NCI-H2196 treated with DMSO at 0.1 percent for 48 hours (cell line): Measurements from ENCODE around the gene PLAC1.

ENCODE experiments used
- DNase-seq: peaks from one replicate; lab custom pipeline; 2025; ENCODE audit not compliant: unreplicated experiment; lab: John Stamatoyannopoulos, UW

The PLAC1 gene, protein sequence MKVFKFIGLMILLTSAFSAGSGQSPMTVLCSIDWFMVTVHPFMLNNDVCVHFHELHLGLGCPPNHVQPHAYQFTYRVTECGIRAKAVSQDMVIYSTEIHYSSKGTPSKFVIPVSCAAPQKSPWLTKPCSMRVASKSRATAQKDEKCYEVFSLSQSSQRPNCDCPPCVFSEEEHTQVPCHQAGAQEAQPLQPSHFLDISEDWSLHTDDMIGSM

DNA sequence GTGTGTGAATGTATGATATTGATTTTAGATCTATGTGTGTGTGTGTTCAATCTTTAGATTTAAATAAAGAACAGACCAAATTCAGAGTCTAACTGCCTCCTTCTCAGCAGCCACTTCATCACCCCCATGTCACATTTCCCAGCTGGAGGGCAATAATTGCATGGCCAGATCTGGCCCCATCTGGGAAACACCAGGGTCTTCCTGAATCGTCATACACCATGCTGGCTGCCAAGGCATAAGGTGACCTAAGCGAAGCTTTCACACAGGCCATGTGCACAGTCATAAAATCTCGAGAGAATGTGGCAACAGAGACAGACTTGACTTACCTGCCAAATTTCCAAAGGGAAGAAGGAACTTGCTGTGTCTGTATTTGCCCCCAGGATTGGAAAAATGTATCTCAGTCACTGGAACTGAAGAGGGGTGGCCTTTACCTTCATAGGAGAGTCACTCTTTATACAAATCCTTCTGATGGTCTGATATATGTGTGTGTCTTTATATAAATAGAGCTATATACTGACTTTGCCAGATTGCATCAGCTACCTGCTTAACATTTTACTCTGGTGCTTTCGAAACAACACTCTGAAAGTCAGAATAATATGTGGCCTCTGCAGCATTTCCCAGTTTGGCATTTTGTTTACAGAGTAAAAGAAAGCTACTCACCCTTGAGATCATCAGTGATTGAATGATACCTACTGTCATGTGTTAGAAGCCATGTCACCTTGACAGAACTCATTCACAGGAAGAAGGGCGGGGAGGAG, at the start of gene PLAC1:
Gene PLAC1 (minus strand): TSS at position 470 of the 758 bp plus-strand sequence. CDS start 91,789 bp downstream, outside the sequence.
- DNase-seq, result no peak

DNA sequence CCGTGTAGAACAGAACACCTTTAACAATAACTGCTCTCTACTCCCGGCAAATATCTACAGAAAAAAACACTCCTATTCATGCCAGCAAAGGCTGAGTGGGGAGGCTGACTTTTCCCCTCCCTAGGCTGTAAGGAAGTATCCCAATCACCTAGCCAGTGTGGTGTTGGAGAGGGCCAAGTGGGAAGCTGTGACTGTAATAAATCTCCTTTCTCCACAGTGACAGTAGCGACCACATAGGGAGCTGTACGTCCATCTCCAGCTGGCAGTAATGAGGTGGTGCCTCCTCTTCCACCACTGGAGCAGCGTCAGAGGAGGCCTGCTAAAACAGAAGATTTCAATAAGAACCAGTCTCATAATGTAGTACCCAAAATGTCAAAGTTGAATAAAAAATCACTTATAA, 47.9 kb upstream of the PLAC1 start:
- no peak for DNase-seq

DNA sequence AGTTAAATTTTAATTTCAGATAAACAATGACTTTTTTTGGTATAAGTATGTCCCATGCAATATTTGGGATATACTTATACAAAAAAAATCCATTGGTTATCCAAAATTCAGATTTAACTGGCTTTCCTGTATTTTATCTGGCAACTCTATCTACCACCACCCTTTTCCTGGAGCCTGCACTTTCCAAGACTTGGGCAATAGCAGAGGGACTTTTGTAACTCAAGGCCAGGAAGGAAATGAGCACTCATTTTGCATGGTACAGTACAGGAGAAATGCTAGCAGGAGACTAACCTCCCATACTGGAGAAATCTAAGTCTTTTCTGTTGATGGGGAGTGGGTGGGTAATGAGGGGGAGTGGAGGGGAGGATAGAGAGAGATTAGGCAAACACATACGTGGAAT, 37.7 kb upstream of the PLAC1 start:
- DNase-seq, result no peak

DNA sequence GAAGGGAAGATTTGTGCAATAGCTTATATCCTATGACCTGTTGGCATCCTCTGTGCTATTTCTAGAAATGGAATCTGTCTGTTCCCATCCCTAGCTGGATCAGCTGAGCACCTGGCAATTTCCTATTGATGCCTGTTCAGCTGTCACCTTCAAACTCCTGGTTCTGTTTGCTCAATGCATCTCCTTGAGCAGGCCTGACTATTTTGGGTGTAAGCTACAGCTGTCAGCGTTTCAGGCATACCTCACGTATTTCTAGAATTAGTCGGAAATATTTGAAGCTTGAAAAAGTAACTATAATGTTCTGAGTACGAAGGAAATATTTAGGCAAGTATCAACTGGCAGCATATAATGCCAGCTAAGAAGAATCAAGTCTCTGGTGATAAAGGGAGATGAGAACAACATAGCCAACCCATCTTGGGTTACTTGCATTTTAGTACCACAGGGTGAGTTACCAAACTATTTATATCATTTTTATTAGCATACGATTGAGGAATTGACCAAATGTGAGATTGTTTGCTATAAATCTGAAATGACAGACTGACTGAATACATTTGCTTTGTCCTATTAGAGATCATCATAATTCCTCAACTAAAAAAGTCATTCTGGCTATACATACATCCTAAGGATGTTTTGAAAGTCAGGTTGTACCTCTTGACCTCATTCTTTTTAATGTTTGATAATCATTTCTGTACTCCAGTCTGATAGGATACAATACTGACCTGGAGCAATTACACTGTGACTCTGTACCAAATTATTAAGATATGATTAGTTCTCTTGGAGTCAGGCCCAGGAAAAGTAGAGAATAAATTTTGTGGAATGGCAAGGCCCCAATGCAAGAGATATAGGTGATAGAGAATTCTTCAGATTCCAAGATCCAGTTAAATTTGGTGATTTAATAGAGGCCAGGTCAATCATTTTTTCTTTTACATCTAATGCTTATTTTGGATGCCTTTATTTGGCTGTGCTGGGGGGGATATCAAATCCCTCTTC, 36.4 kb upstream of the PLAC1 start:
- DNase-seq, result no peak

DNA sequence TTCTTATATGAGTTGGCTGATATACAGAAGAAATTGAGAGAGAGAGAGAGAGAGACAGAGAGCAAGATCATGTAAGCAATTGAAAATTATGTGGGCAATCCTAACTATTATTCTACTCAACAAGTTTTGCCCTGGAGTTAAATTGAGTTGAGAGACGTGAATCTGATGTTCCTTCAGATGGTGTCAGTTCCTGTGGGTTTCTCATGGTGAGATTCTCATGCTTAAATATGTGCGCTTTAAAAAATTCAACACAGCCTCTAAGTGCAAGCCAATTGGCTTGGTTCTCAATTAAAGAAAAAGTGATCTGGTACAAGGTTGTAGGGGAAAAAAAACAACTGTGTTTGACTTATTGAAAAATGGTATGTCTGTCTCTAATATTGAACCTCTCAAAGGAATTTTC, 35.4 kb upstream of the PLAC1 start:
- DNase-seq, result no peak

DNA sequence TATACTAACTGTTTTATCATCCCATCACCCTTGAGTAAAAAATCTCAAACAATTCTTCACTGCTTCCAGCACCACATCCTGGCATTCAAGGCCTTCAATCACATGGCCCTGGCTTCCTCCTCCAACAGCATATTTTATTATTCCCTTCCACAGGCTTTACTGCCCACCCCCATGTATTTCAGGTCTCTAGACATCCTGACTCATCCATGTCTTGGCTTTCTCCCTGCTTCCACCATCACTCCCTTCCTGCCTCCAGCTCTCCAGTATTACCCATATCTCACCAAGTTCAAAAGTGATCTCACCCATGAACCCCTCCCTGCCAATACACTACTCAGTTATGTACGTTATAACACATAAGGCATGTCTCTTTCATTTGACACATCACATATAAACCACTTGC, 34.7 kb upstream of the PLAC1 start:
- no peak for DNase-seq

DNA sequence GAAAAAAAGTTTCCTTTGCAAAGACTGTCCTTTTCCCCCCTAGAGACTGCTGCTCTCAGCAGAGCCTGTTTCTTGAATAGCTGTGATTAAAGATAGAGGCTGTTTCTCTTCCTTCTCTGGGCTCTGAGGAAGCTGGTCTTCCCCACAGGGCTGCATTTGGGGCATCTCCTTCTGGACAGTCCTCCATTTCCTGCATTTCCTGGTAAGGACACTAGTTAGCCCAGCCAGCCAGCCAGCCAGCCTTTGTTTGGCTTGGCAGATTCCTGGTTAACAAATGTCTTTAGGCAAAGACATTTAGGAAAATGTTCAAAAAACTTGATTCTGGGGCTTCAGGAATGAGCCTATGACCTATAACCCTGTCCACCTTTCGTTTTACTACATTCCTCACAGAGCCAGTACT, 34.0 kb upstream of the PLAC1 start:
- DNase-seq, result no peak

DNA sequence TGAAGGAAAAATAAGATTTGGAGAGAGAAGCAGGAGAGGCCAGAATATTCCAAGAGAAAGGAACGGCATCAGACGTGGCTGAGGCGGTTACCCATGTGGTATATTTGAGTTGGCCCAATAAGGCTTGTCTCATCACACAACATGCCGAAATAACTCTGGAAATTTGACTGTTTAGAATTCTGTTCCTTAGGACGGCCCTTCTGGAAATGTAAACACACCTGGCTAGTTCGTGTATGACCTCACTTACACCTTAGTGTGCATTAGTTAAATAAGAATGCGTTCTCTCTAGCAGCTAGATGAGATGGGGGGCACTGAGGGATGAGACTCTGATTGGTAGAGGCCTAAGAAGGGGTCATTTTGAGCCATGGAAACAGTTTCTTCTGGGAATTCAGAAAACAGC, 33.2 kb upstream of the PLAC1 start:
- DNase-seq, result no peak

DNA sequence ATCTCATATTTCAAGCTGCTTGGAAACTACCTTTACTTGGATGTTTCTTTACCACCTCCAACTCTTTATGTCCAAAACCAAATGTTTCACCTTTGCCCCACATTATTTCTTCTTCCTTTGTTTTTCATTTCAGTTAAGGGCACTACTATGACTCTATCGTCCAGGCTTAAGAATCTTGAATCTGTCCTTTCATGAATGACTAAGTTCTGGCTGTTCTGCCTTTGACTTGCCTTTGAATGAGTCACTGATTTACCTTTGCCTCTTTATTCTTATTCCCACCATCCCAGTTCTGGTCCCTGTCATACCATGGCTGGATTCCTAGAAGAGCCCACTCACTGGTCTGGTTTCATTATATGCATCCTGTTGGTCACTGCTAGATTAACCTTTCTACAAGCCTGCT, 30.6 kb upstream of the PLAC1 start:
- DNase-seq, result no peak

DNA sequence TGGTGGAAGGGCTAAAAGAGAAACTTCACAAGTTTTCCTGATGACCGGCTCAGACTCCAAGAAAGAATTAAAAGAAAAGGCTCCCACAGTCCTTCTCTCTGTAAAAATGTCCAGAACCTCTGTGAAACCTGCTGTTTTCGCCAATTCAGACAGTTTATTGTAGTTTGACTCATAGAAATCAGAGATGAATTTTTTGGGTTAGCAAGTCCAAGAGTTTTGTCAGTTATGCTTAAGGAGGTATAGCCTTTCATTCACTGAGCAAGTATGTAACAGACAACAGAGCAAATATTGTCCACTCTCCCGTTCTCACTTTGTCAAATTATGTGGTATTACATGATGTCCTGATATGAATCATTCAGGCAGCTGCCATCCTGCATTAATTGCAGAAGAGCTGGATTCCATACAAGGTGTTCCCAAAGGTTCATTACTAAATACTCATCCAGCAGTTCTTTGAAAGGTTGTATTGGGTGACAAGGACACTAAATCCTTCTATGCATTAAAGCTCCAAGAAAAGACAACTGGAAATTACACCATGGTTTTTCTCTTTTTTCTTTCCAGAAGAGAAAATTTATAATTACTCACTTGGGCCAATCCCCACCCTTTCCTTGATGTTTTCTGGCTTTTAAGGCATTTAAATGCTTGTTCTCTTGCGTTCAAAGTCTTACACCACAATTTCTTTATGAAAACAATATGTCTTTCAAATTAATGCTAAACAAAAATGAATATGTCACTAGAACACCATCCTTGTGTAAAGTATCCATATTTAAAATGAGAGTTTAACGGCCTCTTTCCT, 30.0 kb upstream of the PLAC1 start:
- no peak for DNase-seq

DNA sequence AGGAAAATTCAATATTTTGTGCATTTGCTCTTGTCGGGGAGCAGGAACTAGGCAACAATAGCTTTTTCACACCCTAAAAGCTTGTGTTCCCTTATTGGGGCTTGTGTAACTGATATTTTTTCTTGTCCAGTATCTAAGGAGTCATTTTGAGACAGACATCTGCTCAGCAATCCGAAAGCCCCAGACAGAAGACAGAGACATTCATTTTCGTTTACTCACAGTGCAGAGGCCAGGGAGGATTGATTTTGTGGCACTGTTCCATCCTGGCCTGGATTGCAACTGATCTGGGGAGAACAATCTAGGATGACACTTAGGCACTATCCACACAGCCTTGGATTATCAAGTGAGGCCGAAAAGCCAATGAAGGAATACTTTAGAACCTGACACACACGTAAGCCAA, 27.4 kb upstream of the PLAC1 start:
- DNase-seq, result no peak

DNA sequence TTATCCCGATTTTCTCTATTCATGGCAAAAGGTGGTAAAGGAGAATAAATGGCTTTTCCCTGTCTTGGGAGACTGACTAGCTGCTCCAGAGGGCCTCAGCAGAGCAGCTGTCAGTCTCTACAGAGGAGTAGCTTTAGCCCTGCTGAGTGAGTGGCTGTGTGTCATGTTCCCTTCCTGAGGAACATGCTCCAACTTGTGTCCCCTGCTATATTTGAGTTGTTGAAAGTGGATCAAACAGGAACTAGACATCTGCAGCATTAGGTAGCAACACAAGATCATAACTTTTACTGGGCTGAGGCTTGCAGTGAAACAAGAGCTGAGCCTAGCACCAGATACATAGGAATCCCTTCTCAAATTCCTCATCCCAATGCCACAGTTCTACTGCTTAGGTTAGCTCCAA, 26.7 kb upstream of the PLAC1 start:
- no peak for DNase-seq

DNA sequence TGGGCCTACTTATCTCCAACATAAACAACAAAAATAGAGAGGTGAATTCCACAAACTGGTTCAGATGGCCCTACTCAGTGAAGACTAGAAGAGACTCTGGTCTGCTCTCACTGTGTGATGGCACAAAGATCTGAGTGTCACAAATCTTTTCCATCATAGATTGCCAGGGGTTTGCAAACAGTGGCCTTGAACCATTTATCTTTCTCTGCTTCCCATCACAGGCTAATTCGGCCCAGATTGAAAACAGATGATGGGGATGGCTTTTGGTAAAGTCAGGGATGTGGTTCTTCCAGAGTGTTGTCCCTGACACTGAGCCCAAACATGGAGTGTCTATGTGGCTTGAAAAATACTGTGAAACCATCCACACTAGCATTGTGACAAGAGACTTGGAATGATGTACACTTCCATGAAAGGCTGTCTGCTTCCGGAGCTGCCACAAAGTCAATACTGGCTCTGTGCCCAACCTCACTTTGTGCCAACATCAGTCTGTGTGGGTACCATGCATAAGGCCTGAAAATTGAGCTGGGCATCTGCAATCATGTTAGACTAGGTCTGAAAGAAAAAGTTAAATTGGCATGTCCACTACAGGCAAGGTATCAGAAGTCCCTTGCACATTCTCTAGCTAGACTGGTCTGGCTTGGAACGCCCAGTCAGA, 25.2 kb upstream of the PLAC1 start:
- DNase-seq, result no peak

DNA sequence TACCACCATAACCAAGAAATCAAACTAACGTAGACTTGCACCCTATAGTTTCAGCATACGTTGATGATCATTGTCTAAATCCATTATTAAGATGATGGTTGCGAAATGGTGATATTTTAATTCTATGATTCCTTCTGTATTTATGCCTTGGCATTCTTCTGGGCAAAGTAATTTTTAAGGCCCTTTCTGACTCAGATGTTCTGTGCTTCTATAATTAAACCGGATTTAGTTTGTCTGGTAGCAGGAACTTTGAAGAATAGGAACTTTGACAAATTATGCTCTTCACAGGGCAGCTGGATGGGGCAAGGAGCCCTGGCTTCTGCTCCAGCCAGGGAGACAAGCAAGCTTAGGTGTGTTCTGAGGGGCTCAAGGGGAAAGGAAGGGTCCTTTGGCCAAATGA, 23.8 kb upstream of the PLAC1 start:
- no peak for DNase-seq

DNA sequence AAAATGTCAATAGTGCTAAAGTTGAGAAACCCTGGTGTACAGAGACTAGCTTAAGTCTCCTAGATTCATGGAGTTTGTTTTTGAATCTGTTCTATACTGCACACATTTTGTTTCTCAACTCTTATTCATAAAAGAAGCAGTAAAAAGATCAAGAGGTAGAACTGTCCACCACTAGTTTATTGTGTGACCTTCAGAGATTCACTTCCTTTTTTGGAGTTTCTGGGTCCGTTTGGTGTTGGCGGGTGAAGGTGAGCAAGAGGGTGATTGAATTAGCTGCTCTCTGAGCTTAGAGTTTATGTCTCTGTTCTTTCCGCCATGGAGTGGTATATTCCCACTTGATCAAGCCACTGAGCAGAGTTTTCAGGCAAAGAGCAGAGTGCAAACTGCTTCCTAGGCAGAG, 21.4 kb upstream of the PLAC1 start:
- DNase-seq, result no peak

DNA sequence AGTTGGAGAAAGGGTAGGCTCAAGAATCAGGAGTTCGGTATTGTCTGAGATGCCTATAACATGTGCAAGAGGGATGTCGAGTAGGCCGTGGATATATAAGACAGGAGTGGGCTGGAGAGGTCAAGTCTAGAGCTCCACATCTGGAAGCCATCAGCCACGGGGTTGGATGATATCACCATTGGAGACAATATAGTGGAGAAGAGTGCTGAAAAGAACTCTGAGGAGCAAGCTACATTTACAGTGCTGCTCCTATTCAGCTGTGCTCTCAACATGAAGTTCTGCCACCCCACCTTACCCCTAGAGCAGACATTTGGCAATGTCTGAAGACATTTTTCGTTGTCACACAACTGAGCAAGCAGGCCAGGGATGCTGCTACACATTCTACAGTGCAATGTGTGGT, 20.9 kb upstream of the PLAC1 start:
- no peak for DNase-seq

DNA sequence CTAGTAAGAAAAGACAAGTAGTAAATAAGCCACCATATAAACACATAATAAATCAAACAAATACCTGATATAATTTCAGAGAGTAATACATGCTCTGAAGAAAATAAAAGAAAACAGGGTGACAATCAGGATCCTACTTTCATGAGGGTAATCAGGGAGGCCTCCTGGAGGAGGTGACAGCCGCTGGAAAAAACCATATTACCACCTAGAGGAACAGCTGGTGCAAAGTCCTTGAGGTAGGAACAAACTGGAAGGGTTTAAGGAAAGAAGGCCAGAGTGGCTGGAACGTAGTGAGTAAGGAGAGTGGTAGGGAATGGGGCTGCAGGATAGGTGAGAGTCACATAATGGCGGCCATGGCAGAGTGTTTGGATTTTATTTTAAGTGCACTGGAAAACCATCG, 19.1 kb upstream of the PLAC1 start:
- DNase-seq, result no peak

DNA sequence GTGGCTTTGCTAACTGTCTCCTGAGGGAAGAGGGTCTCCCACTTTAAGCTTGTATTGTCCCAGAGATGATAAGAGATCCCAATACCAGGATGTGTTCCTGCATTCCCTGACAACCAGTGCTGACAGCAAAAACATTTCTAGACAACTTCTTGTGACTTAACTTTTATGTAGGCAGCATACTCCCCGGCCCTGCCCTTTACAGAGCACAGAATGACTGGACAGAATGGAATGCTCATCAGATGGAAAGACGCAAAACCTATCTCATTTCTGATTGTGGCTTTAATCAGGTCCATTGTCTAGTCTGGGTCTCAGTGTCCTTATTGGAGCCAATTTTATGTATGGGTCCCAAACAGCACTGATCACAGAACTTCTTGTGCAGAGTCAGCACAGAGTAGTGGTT, 18.2 kb upstream of the PLAC1 start:
- DNase-seq, result no peak

DNA sequence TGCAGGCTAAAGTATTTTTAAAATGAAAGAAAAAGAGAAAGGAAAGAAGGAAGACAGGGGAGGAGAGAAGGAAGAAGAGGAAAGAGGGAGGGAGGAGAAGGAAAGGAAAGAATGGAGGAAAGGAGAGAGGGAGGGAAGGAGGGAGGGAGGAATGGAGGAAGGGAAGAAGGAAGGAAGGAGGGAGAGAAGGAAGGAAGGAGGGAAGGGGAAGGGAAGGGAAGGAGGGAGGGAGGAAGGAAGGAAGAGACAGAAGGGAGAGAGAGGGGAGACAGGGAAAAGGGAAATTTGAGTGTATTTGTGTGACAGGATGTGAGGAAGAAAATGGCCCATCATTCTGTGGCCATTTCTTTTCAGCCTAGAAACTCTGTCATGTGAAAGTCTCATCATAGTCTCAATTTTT, 14.9 kb upstream of the PLAC1 start:
- DNase-seq, result no peak

DNA sequence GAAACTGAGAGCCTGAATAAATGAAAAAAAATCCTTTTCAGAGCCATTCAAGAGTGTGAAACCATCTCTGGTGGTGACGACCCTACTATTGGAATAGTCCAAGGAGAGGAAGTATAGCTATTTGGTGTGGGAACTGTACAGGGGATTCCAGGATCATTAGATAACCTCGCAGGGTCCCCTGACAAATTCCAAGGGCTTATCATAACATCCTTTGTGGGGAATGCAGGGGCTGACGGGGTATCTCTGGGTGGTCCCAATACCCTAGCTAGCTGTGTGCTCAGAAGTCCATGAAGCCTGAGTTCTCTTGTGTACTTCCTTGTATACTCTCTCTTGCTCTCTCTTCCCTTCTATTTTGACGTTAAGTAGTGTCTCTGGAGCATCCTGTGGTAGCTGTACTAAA, 13.8 kb upstream of the PLAC1 start:
- DNase-seq, result no peak
